Body of pancreas (tissue), 4 donors: Measurements from ENCODE around the gene MCF2L2.

Source experiments
- CTCF ChIP-seq, 7 experiments: fragments of 450-650 bp in 4 of 7; fragments of 200-600 bp in 3 of 7; sonication (generic) in 3 of 7; IDR thresholded peaks; one replicate each; pipeline ENCODE4 v1.5.1; 2016 to 2019; ENCODE audit warnings: antibody characterized with exemption in 7 of 7
- POLR2A ChIP-seq, 3 donors: fragments of 450-650 bp; IDR thresholded peaks; one replicate each; pipeline ENCODE4 v1.6.1; 2016; ENCODE audit warnings: antibody characterized with exemption in 3 of 3, mild to moderate bottlenecking in 2 of 3

GRCh38 chr3:183233966-183234365 is 194.5 kb downstream of the MCF2L2 start:
- TF ChIP-seq CTCF (IDR thresholded peaks at IDR 0.05), result no peak
- TF ChIP-seq POLR2A (IDR thresholded peaks at IDR 0.05), result no peak
